IMR-90 (cell line): ENCODE results near the gene HSF2BP. TPM values are rescaled to one million over a fixed set of nuclear protein-coding genes. Genes with fewer than 3 reads are reported as not detected.

Experiments used
- ATAC-seq: fragments of 200-7000 bp; cut with Tn5 transposase; 2 replicates; pipeline ENCODE4 v1.9.1; 2020; ENCODE audit warnings: low read depth, mild to moderate bottlenecking, moderate library complexity
- BruUV-seq: library from RNA; stranded (reverse); fragments of 400-500 nt; replicated peaks from 2 replicates; lab custom pipeline; 2021; lab: Mats Ljungman, UMichigan
- CTCF ChIA-PET: fragments of 300-600 bp; formaldehyde crosslinking; extraction: SDS; loops from one replicate; lab custom pipeline; 2021; ENCODE audit warnings: antibody characterized with exemption; lab: Yijun Ruan, JAX
- POLR2A ChIA-PET: fragments of 300-600 bp; sonication (Branson Sonifier 250); formaldehyde crosslinking; loops from one replicate; lab custom pipeline; 2022; ENCODE audit warnings: antibody characterized with exemption; ENCODE audit not compliant: unreplicated experiment; lab: Charles Lee
- DNase-seq: peaks from one replicate; pipeline ENCODE4 v3.0.0; 2013
- H2AFZ ChIP-seq: replicated peaks from 2 replicates; pipeline ENCODE3; 2013; ENCODE audit warnings: low read length, mild to moderate bottlenecking; ENCODE audit not compliant: poor library complexity
- H2AK5ac ChIP-seq: 2 replicates; pipeline ENCODE4 v1.6.1; 2013; ENCODE audit warnings: low read depth, low read length, inconsistent platforms
- H2AK9ac ChIP-seq: replicated peaks from 2 replicates; pipeline ENCODE3; 2013; ENCODE audit warnings: mild to moderate bottlenecking, low read depth, low read length, moderate library complexity; ENCODE audit not compliant: poor library complexity
- H2BK120ac ChIP-seq: 2 replicates; pipeline ENCODE4 v1.6.1; 2013; ENCODE audit warnings: low read depth, low read length, inconsistent platforms
- H2BK15ac ChIP-seq: 3 replicates; pipeline ENCODE4 v1.6.1; 2013; ENCODE audit warnings: low read depth, low read length, inconsistent platforms
- H2BK20ac ChIP-seq: 2 replicates; pipeline ENCODE4 v1.6.1; 2013; ENCODE audit warnings: low read depth, mild to moderate bottlenecking, inconsistent platforms, low read length, moderate library complexity
- H2BK5ac ChIP-seq: 2 replicates; pipeline ENCODE4 v1.6.1; 2013; ENCODE audit warnings: mild to moderate bottlenecking, low read depth, low read length, inconsistent platforms; ENCODE audit not compliant: poor library complexity, severe bottlenecking
- H3K14ac ChIP-seq: replicated peaks from 2 replicates; pipeline ENCODE4 v1.6.1; 2013; ENCODE audit warnings: low read depth, low read length, inconsistent platforms
- H3K18ac ChIP-seq: 2 replicates; pipeline ENCODE4 v1.6.1; 2013; ENCODE audit warnings: low read depth, low read length, control low read depth
- H3K23ac ChIP-seq: 2 replicates; pipeline ENCODE4 v1.6.1; 2013; ENCODE audit warnings: low read depth, low read length, inconsistent platforms
- H3K27ac ChIP-seq: 2 replicates; pipeline ENCODE4 v1.5.1; 2013; ENCODE audit warnings: mild to moderate bottlenecking, control low read depth, low read length; ENCODE audit not compliant: insufficient read depth
- H3K27me3 ChIP-seq: 2 replicates; pipeline ENCODE4 v1.6.1; 2013; ENCODE audit warnings: low read length; ENCODE audit not compliant: control insufficient read depth, insufficient read depth
- H3K36me3 ChIP-seq: 2 replicates; pipeline ENCODE4 v1.6.1; 2013; ENCODE audit warnings: low read length, mixed read lengths; ENCODE audit not compliant: control insufficient read depth, insufficient read depth
- H3K4ac ChIP-seq: 2 replicates; pipeline ENCODE4 v1.6.1; 2013; ENCODE audit warnings: low read depth, low read length, inconsistent platforms
- H3K4me1 ChIP-seq: 2 replicates; pipeline ENCODE4 v1.6.1; 2013; ENCODE audit warnings: low read length, mixed read lengths; ENCODE audit not compliant: control insufficient read depth, insufficient read depth
- H3K4me2 ChIP-seq: 2 replicates; pipeline ENCODE4 v1.6.1; 2013; ENCODE audit warnings: low read depth, mild to moderate bottlenecking, control low read depth, low read length, moderate library complexity
- H3K4me3 ChIP-seq: 2 replicates; pipeline ENCODE4 v1.5.1; 2013; ENCODE audit warnings: low read depth, mild to moderate bottlenecking, control low read depth, low read length, moderate library complexity; ENCODE audit not compliant: insufficient read depth
- H3K56ac ChIP-seq: 2 replicates; pipeline ENCODE4 v1.6.1; 2013; ENCODE audit warnings: low read length, inconsistent platforms; ENCODE audit not compliant: insufficient read depth; ENCODE audit errors: extremely low read depth
- H3K79me1 ChIP-seq, 2 experiments: 2 replicates each; pipeline ENCODE4 v1.6.1; 2013; ENCODE audit warnings: low read length in 2 of 2, inconsistent platforms in 1 of 2, low read depth in 1 of 2
- H3K9ac ChIP-seq: 2 replicates; pipeline ENCODE4 v1.6.1; 2013; ENCODE audit warnings: low read depth, low read length, control low read depth
- H3K9me1 ChIP-seq: 2 replicates; pipeline ENCODE4 v1.6.1; 2013; ENCODE audit warnings: low read length, inconsistent platforms; ENCODE audit not compliant: insufficient read depth
- H3K9me3 ChIP-seq: 2 replicates; pipeline ENCODE4 v1.6.1; 2013; ENCODE audit warnings: low read length; ENCODE audit not compliant: control insufficient read depth, insufficient read depth
- H4K20me1 ChIP-seq: 2 replicates; pipeline ENCODE4 v1.6.1; 2013; ENCODE audit warnings: low read length, inconsistent platforms; ENCODE audit not compliant: insufficient read depth
- H4K5ac ChIP-seq: 2 replicates; pipeline ENCODE4 v1.6.1; 2013; ENCODE audit warnings: mild to moderate bottlenecking, low read depth, low read length, control low read depth
- H4K8ac ChIP-seq, 2 experiments: 2 replicates each; pipeline ENCODE4 v1.6.1; 2013; ENCODE audit warnings: low read depth in 2 of 2, low read length in 2 of 2, control low read depth in 1 of 2, inconsistent platforms in 1 of 2
- H4K91ac ChIP-seq: 2 replicates; pipeline ENCODE4 v1.6.1; 2013; ENCODE audit warnings: low read depth, low read length, inconsistent platforms; ENCODE audit not compliant: insufficient read depth
- BHLHE40 ChIP-seq: fragments of 150-350 bp; IDR thresholded peaks from 2 replicates; pipeline ENCODE4 v1.6.1; 2016; ENCODE audit warnings: mild to moderate bottlenecking, low read depth, low read length
- CEBPB ChIP-seq: IDR thresholded peaks from 2 replicates; pipeline ENCODE4 v1.6.1; 2012; ENCODE audit warnings: low read depth, low read length, improper control_type of control experiment
- CHD1 ChIP-seq: IDR thresholded peaks from 2 replicates; pipeline ENCODE4 v1.6.1; 2012; ENCODE audit warnings: low read depth, low read length, improper control_type of control experiment
- CTCF ChIP-seq: conservative IDR thresholded peaks from 2 replicates; pipeline ENCODE4 v1.5.1; 2012; ENCODE audit warnings: mild to moderate bottlenecking, low read depth, low read length, improper control_type of control experiment
- ELK1 ChIP-seq: fragments of 150-350 bp; IDR thresholded peaks from 2 replicates; pipeline ENCODE4 v1.6.1; 2016; ENCODE audit warnings: low read depth, mild to moderate bottlenecking, low read length, moderate library complexity, borderline replicate concordance
- FOS ChIP-seq: fragments of 150-350 bp; IDR thresholded peaks from 2 replicates; pipeline ENCODE4 v1.6.1; 2016; ENCODE audit warnings: low read depth, low read length
- MAFK ChIP-seq: IDR thresholded peaks from 2 replicates; pipeline ENCODE4 v1.6.1; 2012; ENCODE audit warnings: low read depth, low read length, improper control_type of control experiment
- MAZ ChIP-seq: IDR thresholded peaks from 2 replicates; pipeline ENCODE4 v1.6.1; 2012; ENCODE audit warnings: low read depth, mild to moderate bottlenecking, low read length, improper control_type of control experiment, moderate library complexity, borderline replicate concordance
- MXI1 ChIP-seq: IDR thresholded peaks from 2 replicates; pipeline ENCODE4 v1.6.1; 2012; ENCODE audit warnings: low read depth, mild to moderate bottlenecking, low read length, moderate library complexity, borderline replicate concordance
- NFE2L2 ChIP-seq: fragments of 150-350 bp; IDR thresholded peaks from 2 replicates; pipeline ENCODE4 v1.6.1; 2016; ENCODE audit warnings: low read depth, mild to moderate bottlenecking, low read length
- POLR2A ChIP-seq: IDR thresholded peaks from 2 replicates; pipeline ENCODE4 v1.6.1; 2012; ENCODE audit warnings: mild to moderate bottlenecking, low read depth, low read length
- RAD21 ChIP-seq: IDR thresholded peaks from 2 replicates; pipeline ENCODE4 v1.6.1; 2012; ENCODE audit warnings: low read length, improper control_type of control experiment
- RCOR1 ChIP-seq: IDR thresholded peaks from 2 replicates; pipeline ENCODE4 v1.6.1; 2012; ENCODE audit warnings: mild to moderate bottlenecking, low read length, improper control_type of control experiment; ENCODE audit not compliant: insufficient replicate concordance
- RFX5 ChIP-seq: IDR thresholded peaks from 2 replicates; pipeline ENCODE4 v1.8.0; 2012; ENCODE audit warnings: low read depth, mild to moderate bottlenecking, low read length, moderate library complexity
- SMC3 ChIP-seq: fragments of 150-350 bp; IDR thresholded peaks from 2 replicates; pipeline ENCODE4 v1.6.1; 2016; ENCODE audit warnings: low read depth, mild to moderate bottlenecking, antibody characterized with exemption, low read length, moderate library complexity
- USF2 ChIP-seq: fragments of 150-350 bp; IDR thresholded peaks from 2 replicates; pipeline ENCODE4 v1.6.1; 2017; ENCODE audit warnings: mild to moderate bottlenecking, antibody characterized with exemption, low read length, low read depth
- WGBS, 2 experiments: methylation state at CpG; one replicate each; pipeline versions ENCODE4 v1.1.5 to v1.1.7; 2013; ENCODE audit warnings: missing lambda C conversion rate in 2 of 2; ENCODE audit not compliant: insufficient read length in 1 of 2; ENCODE audit errors: extremely low coverage in 2 of 2; 5-methylcytosine and 5-hydroxymethylcytosine counted together
- dilution Hi-C: fragments of 300-500 bp; cut with HindIII; formaldehyde crosslinking; loops from one replicate; pipeline ENCODE4 v1.14.3; 2018; ENCODE audit warnings: low sequenced_read_pairs; ENCODE audit not compliant: unreplicated experiment
- in situ Hi-C: fragments of 300-500 bp; cut with MboI; formaldehyde crosslinking; loops from 3 replicates; pipeline ENCODE4 v1.14.3; 2019; ENCODE audit warnings: low sequenced_read_pairs, inconsistent platforms, mixed read lengths
- intact Hi-C: fragments of 100-400 bp; cut with micrococcal nuclease; formaldehyde crosslinking; loops from 2 replicates; pipeline ENCODE4 v1.10.0; 2022
- polyA plus RNA-seq, 3 experiments: library from polyadenylated mRNA; depleted of rRNA; stranded (reverse); fragments of >200 nt; gene quantifications; 2 replicates each; pipeline ENCODE4 v1.2.3, GENCODE V29; 2012; ENCODE audit warnings: low replicate concordance in 1 of 3
- total RNA-seq: library from RNA; depleted of rRNA; stranded (reverse); fragments of >200 nt; gene quantifications from 2 replicates; pipeline ENCODE4 v1.2.3, GENCODE V29; 2012

The HSF2BP gene
- total and polyA plus RNA-seq, 2 of the 4 experiments (the other 2 are of a cell fraction) = 0.87 to 0.90 TPM

- no peak overlapping the region for H3K23ac ChIP-seq
- no CpG with 5 or more reads among the region's 4 CpGs for WGBS, 2 experiments
- no peak overlapping the region; the same call in 1 of the 2 replicates for H2BK120ac ChIP-seq
- peak overlapping the region; percentile 40; the same call in 1 of the 2 replicates for H2AK5ac ChIP-seq
- no peaks in the 10 kb centered on the region for H3K36me3 ChIP-seq
- peak overlapping the region; percentile 37; the same call in 1 of the 3 replicates for H2BK15ac ChIP-seq
- no peaks in the 10 kb centered on the region for H4K20me1 ChIP-seq
- no peak overlapping the region for H2AK9ac ChIP-seq
- no peaks in the 10 kb centered on the region for H3K79me1 ChIP-seq
- no peaks in the 10 kb centered on the region for H3K9me3 ChIP-seq
- TF ChIP-seq BHLHE40 (no peak), SMC3 (no peak), FOS (no peak), POLR2A (no peak), MXI1 (no peak), CTCF (no peak), CHD1 (no peak), USF2 (no peak), CEBPB (no peak), RCOR1 (no peak), RAD21 (no peak), RFX5 (no peak), MAZ (no peak), ELK1 (no peak), NFE2L2 (no peak), MAFK (no peak)
- peak overlapping the region; percentile 36; the same call in 1 of the 2 replicates for H4K5ac ChIP-seq
- H2BK5ac ChIP-seq = no peak overlapping the region
- no peak overlapping the region for H3K56ac ChIP-seq
- no peak overlapping the region for H3K4ac ChIP-seq
- in situ Hi-C loops = loop anchor here (5.0 to 10.0 kb wide), 2 partner anchors 36 to 318 kb away; no protein-coding TSS in a partner anchor
- H3K9ac ChIP-seq = no peak overlapping the region
- BruUV-seq = no TSS peak
- no peak overlapping the region for H3K4me3 ChIP-seq
- POLR2A ChIA-PET = no interaction called here
- intact Hi-C loops = no loop called here
- 0 out of 4 replicates have a peak overlapping the region, but pooled peaks of 1 of the 2 experiments have one; percentile 13 for H4K8ac ChIP-seq
- CTCF ChIA-PET = no interaction called here
- no peak overlapping the region for H2AFZ ChIP-seq
- peaks cover 4% of the 10 kb centered on the region; the same call in 1 of the 2 replicates for H3K9me1 ChIP-seq
- H2BK20ac ChIP-seq = peak overlapping the region; percentile 26; the same call in 1 of the 2 replicates
- dilution Hi-C loops = no loop called here
- no peak overlapping the region for H3K14ac ChIP-seq
- DNase-seq (no peak), ATAC-seq (no peak)
- H3K18ac ChIP-seq = no peak overlapping the region
- H3K4me2 ChIP-seq = no peak overlapping the region
- H4K91ac ChIP-seq = peak overlapping the region; percentile 40; the same call in 1 of the 2 replicates
- peaks cover 12% of the 10 kb centered on the region for H3K4me1 ChIP-seq
- H3K27me3 ChIP-seq = no peaks in the 10 kb centered on the region
- H3K27ac ChIP-seq = no peak overlapping the region
These were observed 16.1 kb downstream of the HSF2BP start for GRCh38 chr21:43643193-43643592.
